Muscle layer of colon (tissue), 2 donors: ENCODE data around the gene ABCC1.
"Not testable (repeated sequence)": the region's sequence is repeated elsewhere in the genome, so short reads cannot be mapped to it uniquely, and the experiment has no call there.

Source experiments
- H3K27ac ChIP-seq: one replicate; pipeline ENCODE4 v1.7.0; 2013; ENCODE audit warnings: low read depth, mild to moderate bottlenecking, low read length, moderate library complexity
- H3K27me3 ChIP-seq, 2 donors: one replicate each; pipeline ENCODE4 v1.7.0; 2013; ENCODE audit warnings: low read length in 2 of 2, mild to moderate bottlenecking in 2 of 2; ENCODE audit not compliant: insufficient read depth in 2 of 2, control insufficient read depth in 1 of 2
- H3K36me3 ChIP-seq: one replicate; pipeline ENCODE4 v1.7.0; 2013; ENCODE audit warnings: mild to moderate bottlenecking, low read length; ENCODE audit not compliant: insufficient read depth
- H3K4me1 ChIP-seq: one replicate; pipeline ENCODE4 v1.7.0; 2013; ENCODE audit warnings: mild to moderate bottlenecking, low read length; ENCODE audit not compliant: insufficient read depth
- H3K4me3 ChIP-seq, 2 donors: one replicate each; pipeline ENCODE4 v1.7.0; 2013; ENCODE audit warnings: low read length in 2 of 2, low read depth in 1 of 2, mild to moderate bottlenecking in 1 of 2, moderate library complexity in 1 of 2
- H3K9ac ChIP-seq: one replicate; pipeline ENCODE4 v1.7.0; 2013; ENCODE audit warnings: low read length
- H3K9me3 ChIP-seq: one replicate; pipeline ENCODE4 v1.7.0; 2013; ENCODE audit warnings: mild to moderate bottlenecking, low read length
- donor health status: abdominal sarcoma.
- donor health status: Adenocarcinoma of cecum.

Gene ABCC1

DNA sequence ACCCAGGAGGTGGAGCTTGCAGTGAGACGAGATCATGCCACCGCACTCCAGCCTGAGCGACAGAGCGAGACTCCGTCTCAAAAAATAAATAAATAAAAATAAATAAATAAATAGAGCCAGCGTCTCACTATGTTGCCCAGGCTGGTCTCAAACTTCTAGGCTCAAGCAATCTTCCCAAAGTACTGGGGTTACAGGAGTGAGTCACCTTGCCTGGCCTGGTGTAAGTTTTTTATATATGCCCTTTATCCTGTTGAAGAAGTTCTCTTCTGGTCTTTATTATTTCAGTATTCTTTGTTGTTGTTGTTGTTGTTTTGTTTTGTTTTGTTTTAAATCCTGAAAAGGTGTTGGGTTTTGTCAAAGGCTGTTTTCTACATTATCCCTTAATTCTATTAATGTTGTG is 30.1 kb upstream of the ABCC1 start:
- H3K36me3 ChIP-seq, result no peaks in the 10 kb centered on the region

DNA sequence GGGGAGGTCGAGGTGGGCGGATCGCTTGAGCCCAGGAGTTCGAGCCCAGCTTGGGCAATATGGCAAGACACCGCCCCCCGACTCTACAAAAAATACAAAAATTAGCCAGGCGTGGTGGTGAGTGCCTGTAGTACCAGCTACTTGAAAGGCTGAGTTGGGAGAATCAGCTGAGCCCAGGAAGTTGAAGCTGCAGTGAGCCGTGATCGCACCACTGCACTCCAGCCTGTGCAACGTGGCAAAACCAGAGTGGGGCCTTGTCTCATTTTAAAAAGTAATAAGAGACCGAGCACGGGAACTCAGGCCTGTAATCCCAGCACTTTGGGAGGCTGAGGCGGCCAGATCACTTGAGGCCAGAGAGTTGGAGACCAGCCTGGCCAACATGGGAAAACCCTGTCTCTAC is 24.4 kb upstream of the ABCC1 start:
- Histone ChIP-seq H3K9me3 (no peaks in the 10 kb centered on the region), H3K9ac (no peak overlapping the region), H3K36me3 (no peaks in the 10 kb centered on the region), H3K27me3 (no peaks in the 10 kb centered on the region), H3K4me1 (no peaks in the 10 kb centered on the region), H3K4me3 (no peak overlapping the region), H3K27ac (no peak overlapping the region)

More for the DNA sequence above, 30.1 kb upstream of the ABCC1 start:
- H3K27ac ChIP-seq, result no peak overlapping the region
- no peak overlapping the region for H3K9ac ChIP-seq
- H3K9me3 ChIP-seq, result no peaks in the 10 kb centered on the region
- H3K4me3 ChIP-seq, result no peak overlapping the region
- H3K4me1 ChIP-seq, result no peaks in the 10 kb centered on the region
- H3K27me3 ChIP-seq, result no peaks in the 10 kb centered on the region

- Histone ChIP-seq H3K27ac (no peak overlapping the region), H3K9me3 (no peaks in the 10 kb centered on the region), H3K9ac (no peak overlapping the region), H3K27me3 (no peaks in the 10 kb centered on the region), H3K4me1 (no peaks in the 10 kb centered on the region), H3K4me3 (no peak overlapping the region), H3K36me3 (no peaks in the 10 kb centered on the region)
Observed at GRCh38 chr16:15925631-15926030, 23.8 kb upstream of the ABCC1 start.

DNA sequence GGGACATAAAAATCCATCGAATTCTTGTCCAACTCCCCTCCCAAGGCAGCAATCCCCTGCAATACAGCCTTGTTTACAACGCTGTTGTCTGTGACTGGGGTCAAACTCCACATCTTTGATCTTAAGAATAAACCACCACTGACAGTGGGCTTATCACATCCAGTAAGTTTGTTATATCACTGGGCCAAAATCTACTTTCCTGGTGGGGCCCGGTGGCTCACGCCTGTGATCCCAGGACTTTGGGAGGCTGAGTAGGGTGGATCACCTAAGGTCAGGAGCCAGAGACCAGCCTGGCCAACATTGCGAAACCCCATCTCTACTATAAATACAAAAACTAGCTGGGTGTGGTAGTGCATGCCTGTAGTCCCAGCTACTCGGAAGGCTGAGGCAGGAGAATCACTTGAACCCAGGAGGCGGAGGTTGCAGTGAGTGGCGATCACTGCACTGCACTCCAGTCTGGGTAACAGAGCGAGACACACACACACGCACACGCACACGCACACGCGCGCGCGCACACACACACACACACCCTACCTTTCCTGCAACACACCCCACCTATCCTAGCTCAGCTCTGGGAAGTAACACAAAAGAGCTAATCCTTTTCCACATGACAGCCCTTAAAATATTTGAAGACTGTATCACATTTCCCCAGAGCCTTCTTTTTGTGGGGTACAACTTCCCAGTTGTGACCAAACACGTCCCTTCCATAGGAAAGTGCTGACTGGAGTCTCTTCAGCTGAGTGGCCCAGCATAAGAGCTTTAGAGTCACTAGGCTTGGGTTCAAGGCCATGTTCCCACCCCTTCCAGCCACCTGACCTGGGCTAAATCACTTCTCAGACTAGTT is 20.9 kb upstream of the ABCC1 start:
- no peaks in the 10 kb centered on the region for H3K9me3 ChIP-seq
- H3K9ac ChIP-seq, result no peak overlapping the region
- no peak overlapping the region for H3K27ac ChIP-seq
- H3K4me3 ChIP-seq, result no peak overlapping the region
- no peaks in the 10 kb centered on the region for H3K4me1 ChIP-seq
- no peaks in the 10 kb centered on the region for H3K27me3 ChIP-seq
- H3K36me3 ChIP-seq, result no peaks in the 10 kb centered on the region

DNA sequence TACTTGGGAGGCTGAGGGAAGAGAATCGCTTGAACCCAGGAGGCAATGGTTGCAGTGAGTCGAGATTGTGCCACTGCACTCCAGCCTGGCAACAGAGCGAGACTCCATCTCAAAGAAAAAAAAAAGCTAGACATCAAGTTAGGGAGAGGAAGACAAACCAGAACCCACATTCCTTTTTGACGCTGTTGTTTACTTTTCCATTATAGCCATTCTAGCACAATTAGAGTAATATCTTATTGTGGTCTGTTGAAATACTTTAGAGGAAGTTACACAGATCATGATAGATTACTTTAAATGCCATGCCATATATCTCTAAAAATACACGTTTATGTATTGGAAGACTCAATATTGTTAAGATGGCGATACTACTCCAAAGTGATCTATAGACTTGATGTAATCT is 16.5 kb upstream of the ABCC1 start:
- no peaks in the 10 kb centered on the region for H3K36me3 ChIP-seq
- H3K4me1 ChIP-seq, result no peaks in the 10 kb centered on the region
- no peak overlapping the region for H3K27ac ChIP-seq
- no peak overlapping the region for H3K4me3 ChIP-seq
- H3K9me3 ChIP-seq, result no peaks in the 10 kb centered on the region
- no peak overlapping the region for H3K9ac ChIP-seq
- no peaks in the 10 kb centered on the region for H3K27me3 ChIP-seq

GRCh38 chr16:15933781-15934180 is 15.6 kb upstream of the ABCC1 start:
- no peaks in the 10 kb centered on the region for H3K27me3 ChIP-seq
- no peaks in the 10 kb centered on the region for H3K4me1 ChIP-seq
- no peak overlapping the region for H3K4me3 ChIP-seq
- H3K9ac ChIP-seq, result no peak overlapping the region
- H3K36me3 ChIP-seq, result no peaks in the 10 kb centered on the region
- H3K9me3 ChIP-seq, result no peaks in the 10 kb centered on the region
- H3K27ac ChIP-seq, result no peak overlapping the region

DNA sequence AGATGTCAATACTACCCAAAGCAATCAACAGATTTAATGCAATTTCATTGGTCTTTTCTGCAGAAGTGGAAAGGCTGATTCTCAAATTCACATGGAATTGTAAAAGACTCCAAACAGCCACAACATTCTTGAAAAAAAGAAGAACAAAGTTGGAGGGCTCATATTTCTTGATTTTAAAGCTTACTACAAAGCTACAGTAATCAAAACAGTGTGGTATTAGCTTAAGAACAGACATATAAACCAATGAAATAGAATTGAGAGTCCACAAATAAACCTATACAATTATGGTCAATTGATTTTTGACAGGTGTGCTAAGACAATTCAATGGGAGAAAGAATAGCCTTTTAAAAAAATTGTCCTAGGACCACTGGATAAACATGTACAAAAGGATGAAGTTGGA is 14.4 kb upstream of the ABCC1 start:
- H3K9ac ChIP-seq, result no peak overlapping the region
- H3K27ac ChIP-seq, result no peak overlapping the region
- no peaks in the 10 kb centered on the region for H3K9me3 ChIP-seq
- H3K4me3 ChIP-seq, result no peak overlapping the region
- no peaks in the 10 kb centered on the region for H3K36me3 ChIP-seq
- no peaks in the 10 kb centered on the region for H3K4me1 ChIP-seq
- H3K27me3 ChIP-seq, result no peaks in the 10 kb centered on the region

- not testable (repeated sequence) for H3K4me1 ChIP-seq, H3K4me3 ChIP-seq, H3K36me3 ChIP-seq, H3K27ac ChIP-seq, H3K9me3 ChIP-seq, H3K27me3 ChIP-seq, H3K9ac ChIP-seq
Observed at GRCh38 chr16:15936809-15937208, 12.6 kb upstream of the ABCC1 start.

DNA sequence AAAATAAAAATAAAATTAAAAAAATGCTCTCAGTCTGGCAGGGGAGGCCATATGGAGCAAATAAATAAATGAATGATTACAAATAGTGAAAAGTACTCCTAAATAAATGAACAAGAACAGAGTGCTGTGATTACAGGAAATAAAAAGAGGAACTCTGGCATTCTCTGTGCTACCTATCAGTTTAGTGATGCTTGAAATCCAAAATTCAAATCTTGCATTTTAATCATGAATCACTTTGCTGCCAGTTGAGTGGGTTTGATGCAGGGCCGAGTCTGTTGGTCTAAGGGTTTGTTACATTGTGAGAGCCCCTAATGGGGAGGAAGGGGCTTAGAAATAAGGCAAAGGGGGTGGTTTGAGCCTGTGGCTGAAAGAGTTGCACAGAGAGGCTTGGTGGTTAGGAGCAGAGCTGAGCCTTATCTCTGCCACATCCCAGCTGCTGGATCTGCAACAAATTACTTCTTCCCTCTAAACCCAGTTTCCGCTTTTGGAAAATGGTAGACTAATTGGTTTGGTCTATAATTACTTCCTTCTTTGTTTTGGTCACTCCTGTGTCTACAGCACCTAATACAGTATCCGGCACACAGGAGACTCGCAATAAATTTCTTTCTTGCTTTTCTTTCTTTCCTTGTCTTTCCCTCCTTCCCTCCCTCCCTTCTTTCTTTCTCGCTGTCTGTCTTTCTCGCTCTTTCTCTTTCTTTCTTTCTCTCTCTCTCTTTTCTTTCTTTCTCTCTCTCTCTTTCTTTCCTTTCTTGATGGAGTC is 6.3 kb upstream of the ABCC1 start:
- Histone ChIP-seq H3K27me3 (no peaks in the 10 kb centered on the region), H3K9me3 (no peaks in the 10 kb centered on the region), H3K4me1 (no peaks in the 10 kb centered on the region), H3K4me3 (no peak overlapping the region), H3K36me3 (no peaks in the 10 kb centered on the region), H3K27ac (no peak overlapping the region), H3K9ac (no peak overlapping the region)

- Histone ChIP-seq H3K9ac (no peak overlapping the region), H3K27ac (no peak overlapping the region), H3K27me3 (no peaks in the 10 kb centered on the region), H3K4me1 (peaks cover 15% of the 10 kb centered on the region), H3K4me3 (no peak overlapping the region), H3K36me3 (no peaks in the 10 kb centered on the region), H3K9me3 (no peaks in the 10 kb centered on the region)
Observed at GRCh38 chr16:15946257-15947044, 3.0 kb upstream of the ABCC1 start.

DNA sequence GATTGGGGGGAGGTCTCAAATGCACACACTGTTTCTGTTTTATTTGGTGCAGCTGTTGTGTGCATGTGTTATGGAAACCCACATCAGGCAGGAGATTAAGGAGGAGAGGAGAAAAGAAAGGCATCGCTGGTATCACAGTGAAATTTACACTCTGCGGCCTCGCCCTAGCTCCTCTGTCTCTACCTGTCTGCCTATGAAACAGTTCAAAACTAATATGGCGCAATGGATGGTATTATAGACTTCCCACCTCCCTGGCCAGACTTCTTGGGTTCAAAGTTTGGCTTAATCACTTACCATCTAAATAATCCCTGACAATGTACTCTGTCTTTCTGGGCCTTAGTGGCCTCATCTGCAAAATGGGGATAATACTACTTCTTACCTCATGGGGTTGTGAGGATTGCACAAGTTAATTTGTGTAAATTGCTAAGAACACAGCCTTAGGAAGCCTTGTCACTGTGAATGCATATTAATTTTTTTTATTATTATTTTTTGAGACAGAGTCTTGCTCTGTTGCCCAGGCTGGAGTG is 1.4 kb upstream of the ABCC1 start:
- peaks cover 28% of the 10 kb centered on the region for H3K4me1 ChIP-seq
- H3K27ac ChIP-seq, result no peak overlapping the region
- H3K9me3 ChIP-seq, result no peaks in the 10 kb centered on the region
- H3K4me3 ChIP-seq, result no peak overlapping the region
- no peak overlapping the region for H3K9ac ChIP-seq
- H3K27me3 ChIP-seq, result no peaks in the 10 kb centered on the region
- no peaks in the 10 kb centered on the region for H3K36me3 ChIP-seq
